Measurements from ENCODE around the gene LIN7B.

- TF ChIP-seq EP300 (IDR thresholded peaks at IDR 0.05) (no peak), CTCF (IDR thresholded peaks at IDR 0.05) (peak; percentile 65 to 91), POLR2A (IDR thresholded peaks at IDR 0.05) (no peak), POLR2AphosphoS5 (IDR thresholded peaks at IDR 0.05) (no peak)
Observed at GRCh38 chr19:49145573-49146407, 31.6 kb downstream of the LIN7B start.

Measured in suprapubic skin (tissue), 4 donors.